ENCODE data around the gene TDRD15.
"Not testable (repeated sequence)": the region's sequence is repeated elsewhere in the genome, so short reads cannot be mapped to it uniquely, and the experiment has no call there.

The TDRD15 gene

DNA sequence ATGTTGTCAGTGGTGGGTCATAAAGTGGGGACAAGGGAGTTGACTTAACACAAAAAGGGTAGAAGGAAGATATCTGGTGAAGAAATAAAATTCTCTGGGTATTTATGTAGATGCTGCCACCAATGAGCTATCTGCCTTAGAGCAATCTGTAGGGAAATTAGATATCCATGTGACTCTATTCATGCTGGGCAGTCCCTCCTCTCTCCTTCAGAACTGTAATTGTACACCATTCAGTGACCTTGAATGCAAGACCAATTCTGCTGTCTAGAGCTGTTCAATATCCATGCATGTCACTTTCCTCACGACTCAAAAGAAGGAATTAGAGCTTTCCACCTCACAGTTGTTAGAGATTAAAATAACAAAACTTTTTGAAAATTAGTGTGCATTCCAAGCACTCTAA, 28.6 kb upstream of the TDRD15 start:
- no peak overlapping the region for H3K4me3 ChIP-seq
- H3K27ac ChIP-seq, result no peak overlapping the region
- H3K36me3 ChIP-seq, result no peaks in the 10 kb centered on the region
- no peaks in the 10 kb centered on the region for H3K4me1 ChIP-seq
- no peak for DNase-seq
- TF ChIP-seq CTCF (IDR thresholded peaks at IDR 0.05), result no peak
- no peaks in the 10 kb centered on the region for H3K9me3 ChIP-seq
- intact Hi-C loops (cut with DNase I; ENCODE audit: low total_unique reads), result no loop called here
- no peaks in the 10 kb centered on the region for H3K27me3 ChIP-seq

DNA sequence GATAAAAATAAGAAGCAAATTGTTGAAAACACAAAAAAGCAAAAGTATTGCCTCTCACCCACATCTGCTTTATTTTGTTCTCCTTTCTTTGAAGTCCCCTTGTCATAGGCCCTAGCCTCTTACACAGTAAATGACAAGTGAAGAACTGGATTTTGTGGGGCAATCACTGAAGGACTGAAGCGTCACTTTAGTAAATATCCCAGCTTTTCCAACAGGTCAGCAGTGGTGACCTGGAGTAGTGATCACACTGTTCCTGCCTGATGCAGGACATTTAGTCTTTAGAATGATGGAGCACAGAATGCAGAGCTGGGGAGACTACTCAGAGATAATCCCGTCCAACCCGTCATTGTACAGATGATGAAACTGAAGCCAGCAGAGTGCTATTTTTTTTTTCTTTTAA, 28.1 kb upstream of the TDRD15 start:
- H3K27me3 ChIP-seq, result no peaks in the 10 kb centered on the region
- no peak overlapping the region for H3K4me3 ChIP-seq
- no peak overlapping the region for H3K27ac ChIP-seq
- TF ChIP-seq CTCF (IDR thresholded peaks at IDR 0.05), result no peak
- DNase-seq, result no peak
- intact Hi-C loops (cut with DNase I; ENCODE audit: low total_unique reads), result no loop called here
- no peaks in the 10 kb centered on the region for H3K9me3 ChIP-seq
- no peaks in the 10 kb centered on the region for H3K4me1 ChIP-seq
- H3K36me3 ChIP-seq, result no peaks in the 10 kb centered on the region

GRCh38 chr2:21096458-21096857, 27.3 kb upstream of the TDRD15 start:
- no peak for TF ChIP-seq CTCF (IDR thresholded peaks at IDR 0.05)
- DNase-seq, result no peak
- Histone ChIP-seq H3K27ac (no peak overlapping the region), H3K36me3 (no peaks in the 10 kb centered on the region), H3K9me3 (no peaks in the 10 kb centered on the region), H3K4me1 (no peaks in the 10 kb centered on the region), H3K27me3 (no peaks in the 10 kb centered on the region), H3K4me3 (no peak overlapping the region)
- intact Hi-C loops (cut with DNase I; ENCODE audit: low total_unique reads), result no loop called here

GRCh38 chr2:21097331-21097730, 26.4 kb upstream of the TDRD15 start:
- H3K4me1 ChIP-seq, result no peaks in the 10 kb centered on the region
- no peaks in the 10 kb centered on the region for H3K9me3 ChIP-seq
- H3K36me3 ChIP-seq, result no peaks in the 10 kb centered on the region
- H3K27ac ChIP-seq, result no peak overlapping the region
- TF ChIP-seq CTCF (IDR thresholded peaks at IDR 0.05), result no peak
- DNase-seq, result no peak
- intact Hi-C loops (cut with DNase I; ENCODE audit: low total_unique reads), result no loop called here
- no peaks in the 10 kb centered on the region for H3K27me3 ChIP-seq
- no peak overlapping the region for H3K4me3 ChIP-seq

DNA sequence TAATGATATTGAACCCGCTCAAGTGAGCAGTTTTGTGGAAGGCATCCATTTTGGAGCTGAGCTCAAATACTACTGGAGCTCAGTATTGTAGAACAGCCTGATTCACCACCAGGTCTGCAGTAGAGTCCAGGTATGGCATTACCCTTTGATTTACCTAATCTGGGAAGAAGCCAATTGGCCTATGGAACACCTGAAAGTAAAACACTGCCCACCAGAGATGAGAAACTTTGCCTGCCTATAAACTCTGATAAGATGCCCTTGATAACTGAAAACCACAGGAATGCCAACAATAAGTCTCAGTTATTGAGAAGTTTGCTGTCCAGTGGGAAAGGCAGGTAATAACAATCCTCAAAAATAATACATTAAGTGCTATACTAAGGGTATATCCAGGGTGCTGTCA, 25.5 kb upstream of the TDRD15 start:
- Histone ChIP-seq H3K4me3 (no peak overlapping the region), H3K36me3 (no peaks in the 10 kb centered on the region), H3K27ac (no peak overlapping the region), H3K9me3 (no peaks in the 10 kb centered on the region), H3K27me3 (no peaks in the 10 kb centered on the region), H3K4me1 (no peaks in the 10 kb centered on the region)
- TF ChIP-seq CTCF (IDR thresholded peaks at IDR 0.05), result no peak
- intact Hi-C loops (cut with DNase I; ENCODE audit: low total_unique reads), result no loop called here
- DNase-seq, result no peak

GRCh38 chr2:21099281-21099907, 24.4 kb upstream of the TDRD15 start:
- intact Hi-C loops (cut with DNase I; ENCODE audit: low total_unique reads), result no loop called here
- DNase-seq, result no peak
- TF ChIP-seq CTCF (IDR thresholded peaks at IDR 0.05), result no peak
- H3K4me3 ChIP-seq, result no peak overlapping the region
- no peak overlapping the region for H3K27ac ChIP-seq
- H3K36me3 ChIP-seq, result no peaks in the 10 kb centered on the region
- H3K4me1 ChIP-seq, result no peaks in the 10 kb centered on the region
- no peaks in the 10 kb centered on the region for H3K27me3 ChIP-seq
- no peaks in the 10 kb centered on the region for H3K9me3 ChIP-seq

- H3K36me3 ChIP-seq; H3K4me1 ChIP-seq; H3K27ac ChIP-seq; H3K4me3 ChIP-seq; DNase-seq; intact Hi-C loops (cut with DNase I; ENCODE audit: low total_unique reads); H3K9me3 ChIP-seq; H3K27me3 ChIP-seq: not testable (repeated sequence)
Observed at GRCh38 chr2:21101514-21102155, 22.1 kb upstream of the TDRD15 start.

All from tibial artery (tissue), 4 donors.